Endothelial cell of umbilical vein (primary cell): ENCODE results near the gene GJB1. TPM values are rescaled to one million over a fixed set of nuclear protein-coding genes. Genes with fewer than 3 reads are reported as not detected.

ENCODE experiments used
- BruUV-seq: library from RNA; stranded (reverse); fragments of 400-500 nt; replicated peaks from 2 replicates; lab custom pipeline; 2021; lab: Mats Ljungman, UMichigan
- CTCF ChIA-PET: fragments of 300-600, 350-600 bp; sonication (Branson Sonifier 250); formaldehyde crosslinking; loops from one replicate; lab custom pipeline; 2021; ENCODE audit warnings: antibody characterized with exemption, inconsistent platforms; lab: Charles Lee
- POLR2A ChIA-PET: fragments of 300-600, 350-600 bp; sonication (Branson Sonifier 250); formaldehyde crosslinking; loops from one replicate; lab custom pipeline; 2021; ENCODE audit warnings: antibody characterized with exemption, inconsistent platforms; lab: Charles Lee
- DNase-seq: peaks from one replicate; pipeline ENCODE4 v3.0.0-alpha.2; 2011; ENCODE audit warnings: low read depth, low spot score
- FAIRE-seq: peaks from 2 replicates; lab custom pipeline; 2011; peaks lifted over from hg19 to GRCh38; lab: Jason Lieb, UNC
- H2AFZ ChIP-seq: 2 replicates; pipeline ENCODE4 v1.6.0; 2012; ENCODE audit warnings: low read depth, low read length, control low read depth, inconsistent platforms
- H3K27ac ChIP-seq: 2 replicates; pipeline ENCODE4 v1.5.1; 2011; ENCODE audit warnings: low read depth, mild to moderate bottlenecking, control low read depth, low read length, moderate library complexity; ENCODE audit not compliant: insufficient read depth
- H3K27me3 ChIP-seq, 2 experiments: 2 replicates each; pipeline versions ENCODE4 v1.6.0 to v1.6.1; 2011; ENCODE audit warnings: low read length in 2 of 2, mixed read lengths in 1 of 2; ENCODE audit not compliant: control insufficient read depth in 2 of 2, insufficient read depth in 2 of 2
- H3K36me3 ChIP-seq, 2 experiments: 2 replicates in 1 of 2; 3 replicates in 1 of 2; pipeline ENCODE4 v1.5.1; 2011; ENCODE audit warnings: low read length in 2 of 2, mild to moderate bottlenecking in 1 of 2, moderate library complexity in 1 of 2; ENCODE audit not compliant: control insufficient read depth in 2 of 2, insufficient read depth in 2 of 2; ENCODE audit errors: extremely low read depth in 1 of 2
- H3K4me1 ChIP-seq: 3 replicates; pipeline ENCODE4 v1.5.1; 2011; ENCODE audit warnings: mild to moderate bottlenecking, low read length; ENCODE audit not compliant: control insufficient read depth, insufficient read depth; ENCODE audit errors: extremely low read depth
- H3K4me2 ChIP-seq: 2 replicates; pipeline ENCODE4 v1.6.1; 2011; ENCODE audit warnings: low read length, control low read depth, mixed read lengths; ENCODE audit not compliant: insufficient read depth
- H3K4me3 ChIP-seq, 3 experiments: fragments of 200-600 bp in 1 of 3; sonication (generic), shearing (Covaris generic) in 1 of 3; replicated peaks in 1 of 3; 2 replicates each; pipeline ENCODE4 v1.5.1; 2011 to 2016; ENCODE audit warnings: control low read depth in 3 of 3, low read length in 3 of 3, mild to moderate bottlenecking in 2 of 3, inconsistent platforms in 1 of 3, low read depth in 1 of 3, moderate library complexity in 1 of 3; ENCODE audit not compliant: insufficient read depth in 1 of 3
- H3K79me2 ChIP-seq: 2 replicates; pipeline ENCODE4 v1.6.0; 2012; ENCODE audit warnings: low read length, inconsistent platforms; ENCODE audit not compliant: control insufficient read depth, insufficient read depth
- H3K9ac ChIP-seq: replicated peaks from 2 replicates; pipeline ENCODE3; 2011; ENCODE audit warnings: low read length, control low read depth; ENCODE audit not compliant: insufficient read depth; ENCODE audit errors: extremely low read depth
- H3K9me1 ChIP-seq: replicated peaks from 3 replicates; pipeline ENCODE4 v1.6.0; 2011; ENCODE audit warnings: mild to moderate bottlenecking, low read length; ENCODE audit not compliant: control insufficient read depth, insufficient read depth; ENCODE audit errors: extremely low read depth
- H3K9me3 ChIP-seq: replicated peaks from 2 replicates; pipeline ENCODE4 v1.5.1; 2012; ENCODE audit warnings: low read length, inconsistent platforms; ENCODE audit not compliant: control insufficient read depth, insufficient read depth
- H4K20me1 ChIP-seq: replicated peaks from 2 replicates; pipeline ENCODE3; 2011; ENCODE audit warnings: mild to moderate bottlenecking, low read length; ENCODE audit not compliant: control insufficient read depth, insufficient read depth; ENCODE audit errors: extremely low read depth
- FOS ChIP-seq: IDR thresholded peaks from 2 replicates; pipeline ENCODE4 v1.6.1; 2011; ENCODE audit warnings: mild to moderate bottlenecking, low read length, moderate library complexity, borderline replicate concordance; ENCODE audit not compliant: insufficient read depth
- GATA2 ChIP-seq: IDR thresholded peaks from 2 replicates; pipeline ENCODE4 v1.7.0; 2011; ENCODE audit warnings: low read depth, mild to moderate bottlenecking, moderate library complexity, mixed read lengths, low read length; ENCODE audit not compliant: insufficient read length, insufficient read depth
- JUN ChIP-seq: IDR thresholded peaks from 2 replicates; pipeline ENCODE4 v1.6.1; 2011; ENCODE audit warnings: borderline replicate concordance, low read depth; ENCODE audit not compliant: insufficient read length, insufficient read depth
- MYC ChIP-seq: IDR thresholded peaks from one replicate; pipeline ENCODE4 v1.6.1; 2011; ENCODE audit warnings: mild to moderate bottlenecking, low read depth, low read length
- POLR2A ChIP-seq: IDR thresholded peaks from 2 replicates; pipeline ENCODE4 v1.6.1; 2012; ENCODE audit warnings: low read depth, mild to moderate bottlenecking, control low read depth, low read length
- POLR2AphosphoS5 ChIP-seq: IDR thresholded peaks from 2 replicates; pipeline ENCODE4 v1.6.1; 2012; ENCODE audit warnings: low read depth, mild to moderate bottlenecking, control low read depth, low read length, moderate library complexity; ENCODE audit not compliant: insufficient read depth
- dilution Hi-C: fragments of 300-500 bp; cut with MboI; formaldehyde crosslinking; loops from one replicate; pipeline ENCODE4 v1.15.0; 2019; ENCODE audit warnings: low sequenced_read_pairs; ENCODE audit not compliant: extremely low pct_ligation_motif_present
- intact Hi-C: fragments of 100-400 bp; cut with micrococcal nuclease; formaldehyde crosslinking; loops from one replicate; pipeline ENCODE4 v1.10.0; 2022
- polyA plus RNA-seq, 4 experiments: library from polyadenylated mRNA; depleted of rRNA in 3 of 4; stranded (reverse) in 3 of 4; unstranded in 1 of 4; fragments of >200 nt; gene quantifications; 2 replicates each; pipeline versions ENCODE4 v1.2.1 to v1.2.3, GENCODE V29; 2011 to 2012; ENCODE audit warnings: missing spikeins in 1 of 4
- total RNA-seq: library from RNA; stranded (reverse); gene quantifications from 2 replicates; pipeline ENCODE4 v1.2.3, GENCODE V29; 2021
- TF ChIP-seq, protein P1 (sequence below): IDR thresholded peaks from 2 replicates; pipeline ENCODE4 v1.6.1; 2011; ENCODE audit not compliant: insufficient read depth, insufficient read length
- TF ChIP-seq, protein P2 (sequence below), 2 donors: IDR thresholded peaks; 1 replicate in 1 of 2; 2 replicates in 1 of 2; pipeline ENCODE4 v1.5.1; 2011; ENCODE audit warnings: low read length in 2 of 2, mild to moderate bottlenecking in 2 of 2, moderate library complexity in 2 of 2, control low read depth in 1 of 2, inconsistent platforms in 1 of 2, low read depth in 1 of 2; ENCODE audit not compliant: insufficient read depth in 1 of 2; ENCODE audit errors: extremely low read depth in 1 of 2

The GJB1 gene
- total and polyA plus RNA-seq, 2 donors (not counting 3 experiments of a cell fraction or from before 2014, with no cell fraction given), result not detected

DNA sequence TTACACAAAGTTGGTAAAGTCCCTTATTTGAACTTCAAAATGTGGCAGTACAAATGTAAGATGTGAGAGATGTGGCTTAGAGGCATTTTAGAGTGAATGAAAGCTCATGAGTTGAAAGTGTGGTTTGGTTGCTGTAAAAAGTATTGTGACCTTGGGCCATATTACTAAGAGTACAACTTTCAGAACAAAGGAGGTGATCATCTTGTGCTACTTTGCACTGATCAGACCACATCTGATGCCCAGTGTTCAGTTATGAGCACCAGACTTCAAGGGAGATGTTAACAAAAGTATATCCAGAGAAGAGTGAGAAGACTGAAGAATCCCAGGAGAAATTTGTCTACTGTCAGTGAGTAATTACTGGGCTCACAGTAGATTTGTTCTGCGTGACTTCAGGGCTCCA lies 48.2 kb upstream of the GJB1 start:
- Histone ChIP-seq H3K9me1 (no peaks in the 10 kb centered on the region), H3K9me3 (no peaks in the 10 kb centered on the region), H3K4me2 (no peak overlapping the region), H4K20me1 (no peaks in the 10 kb centered on the region), H3K79me2 (no peaks in the 10 kb centered on the region), H3K27ac (no peak overlapping the region), H3K36me3 (no peaks in the 10 kb centered on the region), H3K27me3 (no peaks in the 10 kb centered on the region), H3K9ac (no peak overlapping the region), H2AFZ (no peak overlapping the region), H3K4me3 (no peak overlapping the region), H3K4me1 (no peaks in the 10 kb centered on the region)
- POLR2A ChIA-PET, result no interaction called here
- DNase-seq, result no peak
- intact Hi-C loops, result no loop called here
- peak; percentile 12 for FAIRE-seq
- CTCF ChIA-PET, result no interaction called here
- BruUV-seq, result no TSS peak
- dilution Hi-C loops, result no loop called here
- TF ChIP-seq GATA2, result no peak
- TF ChIP-seq MYC, result no peak
- TF ChIP-seq POLR2A, result no peak
- TF ChIP-seq, protein P1, sequence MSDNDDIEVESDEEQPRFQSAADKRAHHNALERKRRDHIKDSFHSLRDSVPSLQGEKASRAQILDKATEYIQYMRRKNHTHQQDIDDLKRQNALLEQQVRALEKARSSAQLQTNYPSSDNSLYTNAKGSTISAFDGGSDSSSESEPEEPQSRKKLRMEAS, result no peak
- TF ChIP-seq FOS, result no peak
- TF ChIP-seq JUN, result no peak

DNA sequence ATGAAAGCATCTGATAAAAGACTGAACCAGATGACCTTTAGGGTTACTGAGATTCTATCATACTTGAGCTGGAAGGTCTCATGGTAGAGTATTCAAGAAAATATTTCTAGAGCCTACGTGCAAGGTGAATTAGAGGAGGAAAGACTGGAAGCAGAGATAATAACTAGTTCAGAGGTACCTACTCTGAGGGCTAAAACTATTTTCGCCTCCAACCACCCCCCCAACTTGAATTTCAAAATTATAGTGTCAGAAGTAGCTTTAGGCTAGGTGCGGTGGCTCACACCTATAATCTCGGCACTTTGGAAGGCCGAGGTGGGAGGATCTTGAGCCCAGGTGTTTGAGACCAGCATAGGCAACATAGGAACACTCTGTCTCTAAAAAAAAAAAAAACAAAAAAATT lies 47.5 kb upstream of the GJB1 start:
- no peaks in the 10 kb centered on the region for H3K27me3 ChIP-seq
- no peak overlapping the region for H2AFZ ChIP-seq
- no peak overlapping the region for H3K27ac ChIP-seq
- intact Hi-C loops, result no loop called here
- FAIRE-seq (no peak), DNase-seq (no peak)
- no peaks in the 10 kb centered on the region for H3K4me1 ChIP-seq
- no peaks in the 10 kb centered on the region for H3K9me1 ChIP-seq
- ChIA-PET CTCF (no interaction called here), POLR2A (no interaction called here)
- H3K4me2 ChIP-seq, result no peak overlapping the region
- dilution Hi-C loops, result no loop called here
- no TSS peak for BruUV-seq
- no peak overlapping the region for H3K4me3 ChIP-seq
- H3K79me2 ChIP-seq, result no peaks in the 10 kb centered on the region
- H3K36me3 ChIP-seq, result no peaks in the 10 kb centered on the region
- no peak overlapping the region for H3K9ac ChIP-seq
- no peak for TF ChIP-seq POLR2AphosphoS5
- TF ChIP-seq, protein P1, result no peak
- TF ChIP-seq JUN, result no peak
- TF ChIP-seq MYC, result no peak
- TF ChIP-seq POLR2A, result no peak
- TF ChIP-seq, protein P2, sequence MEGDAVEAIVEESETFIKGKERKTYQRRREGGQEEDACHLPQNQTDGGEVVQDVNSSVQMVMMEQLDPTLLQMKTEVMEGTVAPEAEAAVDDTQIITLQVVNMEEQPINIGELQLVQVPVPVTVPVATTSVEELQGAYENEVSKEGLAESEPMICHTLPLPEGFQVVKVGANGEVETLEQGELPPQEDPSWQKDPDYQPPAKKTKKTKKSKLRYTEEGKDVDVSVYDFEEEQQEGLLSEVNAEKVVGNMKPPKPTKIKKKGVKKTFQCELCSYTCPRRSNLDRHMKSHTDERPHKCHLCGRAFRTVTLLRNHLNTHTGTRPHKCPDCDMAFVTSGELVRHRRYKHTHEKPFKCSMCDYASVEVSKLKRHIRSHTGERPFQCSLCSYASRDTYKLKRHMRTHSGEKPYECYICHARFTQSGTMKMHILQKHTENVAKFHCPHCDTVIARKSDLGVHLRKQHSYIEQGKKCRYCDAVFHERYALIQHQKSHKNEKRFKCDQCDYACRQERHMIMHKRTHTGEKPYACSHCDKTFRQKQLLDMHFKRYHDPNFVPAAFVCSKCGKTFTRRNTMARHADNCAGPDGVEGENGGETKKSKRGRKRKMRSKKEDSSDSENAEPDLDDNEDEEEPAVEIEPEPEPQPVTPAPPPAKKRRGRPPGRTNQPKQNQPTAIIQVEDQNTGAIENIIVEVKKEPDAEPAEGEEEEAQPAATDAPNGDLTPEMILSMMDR (IDR thresholded peaks at IDR 0.05; ENCODE audit: extremely low read depth in 1 of 2, insufficient read depth in 1 of 2, low read depth in 1 of 2, low read length in 2 of 2), result no peak
- H4K20me1 ChIP-seq, result no peaks in the 10 kb centered on the region
- no peaks in the 10 kb centered on the region for H3K9me3 ChIP-seq
